Calu3 (cell line): ENCODE data around the gene SH2D3A. TPM values are rescaled to one million over a fixed set of nuclear protein-coding genes. Genes with fewer than 3 reads are reported as not detected.

ENCODE experiments used
- BruUV-seq: library from RNA; stranded (reverse); fragments of 400-500 nt; replicated peaks from 2 replicates; lab custom pipeline; 2021; lab: Mats Ljungman, UMichigan
- CTCF ChIA-PET: fragments of 300-600 bp; sonication (Branson Sonifier 250); formaldehyde crosslinking; loops from one replicate; lab custom pipeline; 2022; ENCODE audit warnings: antibody characterized with exemption; lab: Charles Lee
- DNase-seq: peaks from one replicate; pipeline ENCODE4 v3.0.0; 2022
- H3K27ac Mint-ChIP-seq: one replicate; pipeline ENCODE4 v1.8.0; 2022; ENCODE audit warnings: mixed read lengths; ENCODE audit not compliant: unreplicated experiment
- H3K27me3 Mint-ChIP-seq: one replicate; pipeline ENCODE4 v1.8.0; 2022; ENCODE audit warnings: mixed read lengths; ENCODE audit not compliant: unreplicated experiment
- H3K36me3 Mint-ChIP-seq: one replicate; pipeline ENCODE4 v1.8.0; 2022; ENCODE audit warnings: mild to moderate bottlenecking, moderate library complexity, mixed read lengths; ENCODE audit not compliant: insufficient read depth, unreplicated experiment
- H3K4me1 Mint-ChIP-seq: one replicate; pipeline ENCODE4 v1.8.0; 2022; ENCODE audit warnings: mild to moderate bottlenecking, low read depth, mixed read lengths; ENCODE audit not compliant: unreplicated experiment
- H3K4me3 Mint-ChIP-seq: one replicate; pipeline ENCODE4 v1.8.0; 2022; ENCODE audit warnings: mild to moderate bottlenecking, low read depth, moderate library complexity, mixed read lengths; ENCODE audit not compliant: unreplicated experiment
- H3K9me3 Mint-ChIP-seq: one replicate; pipeline ENCODE4 v1.8.0; 2022; ENCODE audit warnings: low read depth, mixed read lengths; ENCODE audit not compliant: unreplicated experiment
- intact Hi-C: fragments of 100-400 bp; cut with micrococcal nuclease; formaldehyde crosslinking; loops from one replicate; pipeline ENCODE4 v1.10.0; 2022; ENCODE audit not compliant: unreplicated experiment
- total RNA-seq: library from RNA; stranded (reverse); gene quantifications from 2 replicates; pipeline ENCODE4 v1.2.3, GENCODE V29; 2022
- TF ChIP-seq, protein P1 (sequence below): fragments of 200-600 bp; IDR thresholded peaks from one replicate; pipeline ENCODE4 v1.8.0; 2022; ENCODE audit warnings: antibody characterized with exemption; ENCODE audit not compliant: unreplicated experiment

Gene SH2D3A
- total RNA-seq, 1 experiment from 2014 or later, result 64.0 TPM

DNA sequence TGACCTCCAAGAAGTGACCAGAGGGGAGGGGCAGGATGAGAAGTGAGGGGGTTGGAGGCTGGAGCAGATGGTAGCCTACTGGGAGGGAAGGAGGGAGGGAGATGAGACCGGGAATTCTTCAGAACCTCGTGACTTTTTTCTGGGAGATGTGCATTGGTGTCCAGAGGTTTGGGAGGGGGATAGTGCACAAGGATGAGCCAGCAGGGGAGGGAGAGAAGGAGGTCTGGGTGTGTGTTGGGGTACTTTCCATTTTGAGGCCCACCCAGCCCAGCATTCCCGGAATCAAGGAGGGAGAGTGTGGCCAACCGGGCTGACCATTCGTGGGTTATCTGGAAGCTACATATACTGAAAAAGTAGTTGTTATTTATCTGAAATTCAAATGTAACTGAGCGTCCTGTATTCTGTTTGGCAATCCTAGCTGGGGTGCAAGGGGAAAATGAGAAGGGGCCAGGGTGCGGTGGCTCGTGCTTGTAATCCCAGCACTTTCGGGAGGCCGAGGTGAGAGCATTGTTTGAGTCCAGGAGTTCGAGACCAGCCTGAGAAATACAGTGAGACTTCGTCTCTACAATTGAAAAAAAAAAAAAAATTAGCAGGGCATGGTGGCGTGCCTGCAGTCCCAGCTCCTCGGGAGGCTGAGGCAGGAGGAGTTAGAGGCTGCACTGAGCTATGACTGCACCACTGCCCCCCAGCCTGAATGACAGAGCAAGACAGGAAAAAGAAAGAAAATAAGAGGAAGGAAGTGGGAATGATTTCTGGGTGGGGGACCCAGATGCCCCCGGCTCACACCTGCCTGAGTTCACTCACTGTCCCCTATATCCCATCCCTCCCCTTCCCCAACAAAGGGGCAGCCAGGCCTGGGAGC is 42.4 kb downstream of the SH2D3A start:
- H3K27ac Mint-ChIP-seq, result no peak overlapping the region
- CTCF ChIA-PET, result interaction anchor here (0.6 kb wide), 2 partner anchors 20 to 73 kb away, joined by 4 to 5 read pairs; no protein-coding TSS in a partner anchor
- no TSS peak for BruUV-seq
- DNase-seq, result no peak
- intact Hi-C loops, result no loop called here
- H3K4me1 Mint-ChIP-seq, result peaks cover 57% of the 10 kb centered on the region
- H3K27me3 Mint-ChIP-seq, result no peaks in the 10 kb centered on the region
- TF ChIP-seq, protein P1, sequence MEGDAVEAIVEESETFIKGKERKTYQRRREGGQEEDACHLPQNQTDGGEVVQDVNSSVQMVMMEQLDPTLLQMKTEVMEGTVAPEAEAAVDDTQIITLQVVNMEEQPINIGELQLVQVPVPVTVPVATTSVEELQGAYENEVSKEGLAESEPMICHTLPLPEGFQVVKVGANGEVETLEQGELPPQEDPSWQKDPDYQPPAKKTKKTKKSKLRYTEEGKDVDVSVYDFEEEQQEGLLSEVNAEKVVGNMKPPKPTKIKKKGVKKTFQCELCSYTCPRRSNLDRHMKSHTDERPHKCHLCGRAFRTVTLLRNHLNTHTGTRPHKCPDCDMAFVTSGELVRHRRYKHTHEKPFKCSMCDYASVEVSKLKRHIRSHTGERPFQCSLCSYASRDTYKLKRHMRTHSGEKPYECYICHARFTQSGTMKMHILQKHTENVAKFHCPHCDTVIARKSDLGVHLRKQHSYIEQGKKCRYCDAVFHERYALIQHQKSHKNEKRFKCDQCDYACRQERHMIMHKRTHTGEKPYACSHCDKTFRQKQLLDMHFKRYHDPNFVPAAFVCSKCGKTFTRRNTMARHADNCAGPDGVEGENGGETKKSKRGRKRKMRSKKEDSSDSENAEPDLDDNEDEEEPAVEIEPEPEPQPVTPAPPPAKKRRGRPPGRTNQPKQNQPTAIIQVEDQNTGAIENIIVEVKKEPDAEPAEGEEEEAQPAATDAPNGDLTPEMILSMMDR, result no peak
- no peak overlapping the region for H3K4me3 Mint-ChIP-seq
- H3K9me3 Mint-ChIP-seq, result no peaks in the 10 kb centered on the region
- peaks cover 22% of the 10 kb centered on the region for H3K36me3 Mint-ChIP-seq

DNA sequence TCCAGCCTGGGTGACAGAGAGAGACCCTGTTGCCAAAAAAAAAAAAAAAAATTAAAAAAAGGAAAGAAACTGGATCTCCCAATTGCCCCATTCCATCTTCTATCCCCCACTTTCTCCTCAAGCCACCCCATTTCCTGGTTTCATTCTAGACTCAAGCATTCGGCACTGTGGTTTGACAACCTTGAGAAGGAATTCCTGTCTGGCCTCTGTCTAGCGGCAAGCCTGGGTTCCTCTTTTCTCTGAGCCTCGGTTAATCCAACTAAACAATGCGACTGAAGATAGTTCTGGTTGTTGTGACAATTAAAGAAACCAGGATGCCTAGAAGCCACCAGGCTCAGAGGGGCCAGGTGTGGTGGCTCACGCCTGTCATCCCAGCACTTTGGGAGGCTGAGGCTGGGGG is 43.5 kb downstream of the SH2D3A start:
- TF ChIP-seq, protein P1, result no peak
- Mint-ChIP-seq H3K4me3 (peak overlapping the region; percentile 50), H3K4me1 (peaks cover 64% of the 10 kb centered on the region), H3K27me3 (no peaks in the 10 kb centered on the region), H3K9me3 (no peaks in the 10 kb centered on the region), H3K27ac (peak overlapping the region; percentile 86), H3K36me3 (peaks cover 33% of the 10 kb centered on the region)
- CTCF ChIA-PET, result interaction anchor here (0.6 kb wide), 2 partner anchors 74 to 172 kb away, joined by 3 to 5 read pairs; no protein-coding TSS in a partner anchor
- no TSS peak for BruUV-seq
- DNase-seq, result no peak
- intact Hi-C loops, result no loop called here

DNA sequence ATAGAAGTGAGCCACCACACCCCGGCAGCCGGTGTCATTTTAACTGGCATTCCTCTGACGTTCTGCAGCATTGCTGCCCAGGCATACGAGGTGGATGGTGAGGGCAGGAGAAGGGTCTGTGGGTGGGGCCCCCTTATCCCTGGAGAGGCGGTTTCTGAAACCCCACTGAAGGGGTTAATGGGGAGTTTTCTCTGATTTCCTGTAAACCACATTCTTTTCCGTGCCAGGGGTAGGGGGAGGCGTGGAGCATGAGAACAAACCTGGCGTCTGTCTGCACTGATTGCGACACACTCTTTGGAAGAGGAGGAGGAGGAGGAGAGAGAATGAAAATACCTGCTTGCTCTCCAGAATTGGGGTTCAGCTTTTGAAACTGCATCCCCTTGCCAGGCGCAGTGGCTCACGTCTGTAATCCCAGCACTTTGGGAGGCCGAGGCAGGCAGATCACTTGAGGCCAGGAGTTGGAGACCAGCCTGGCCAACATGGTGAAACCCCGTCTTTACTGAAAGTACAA is 44.1 kb downstream of the SH2D3A start:
- BruUV-seq, result no TSS peak
- H3K4me1 Mint-ChIP-seq, result peaks cover 59% of the 10 kb centered on the region
- TF ChIP-seq, protein P1, result no peak
- DNase-seq, result peak; percentile 58
- no peaks in the 10 kb centered on the region for H3K9me3 Mint-ChIP-seq
- peaks cover 29% of the 10 kb centered on the region for H3K36me3 Mint-ChIP-seq
- H3K27me3 Mint-ChIP-seq, result no peaks in the 10 kb centered on the region
- H3K27ac Mint-ChIP-seq, result peak overlapping the region; percentile 86
- intact Hi-C loops, result no loop called here
- peak overlapping the region; percentile 50 for H3K4me3 Mint-ChIP-seq
- CTCF ChIA-PET, result interaction anchor here (0.6 kb wide), 1 partner anchor 171 kb away, joined by 3 read pairs; no protein-coding TSS in a partner anchor

DNA sequence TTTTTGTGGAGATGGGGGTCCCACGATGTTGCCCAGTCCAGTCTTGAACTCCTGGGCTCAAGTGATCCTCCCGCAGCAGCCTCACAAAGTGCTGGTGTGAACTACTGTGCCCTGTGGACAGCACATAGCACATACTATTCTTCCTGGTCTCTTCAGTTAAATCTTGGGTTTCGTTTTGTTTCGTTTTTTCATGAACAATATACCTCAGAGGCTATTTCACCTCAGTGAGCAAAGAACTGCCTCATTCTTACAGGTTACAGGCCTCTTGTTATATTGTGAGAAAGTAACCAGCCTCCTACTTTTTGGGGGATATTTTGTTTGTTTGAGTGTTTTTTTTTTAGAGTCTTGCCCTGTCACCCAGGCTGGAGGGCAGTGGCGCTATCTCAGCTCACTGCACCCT is 45.5 kb downstream of the SH2D3A start:
- intact Hi-C loops, result no loop called here
- Mint-ChIP-seq H3K27me3 (no peaks in the 10 kb centered on the region), H3K36me3 (peaks cover 40% of the 10 kb centered on the region), H3K4me1 (peaks cover 71% of the 10 kb centered on the region), H3K4me3 (no peak overlapping the region), H3K27ac (peak overlapping the region; percentile 72), H3K9me3 (peaks cover 4% of the 10 kb centered on the region)
- BruUV-seq, result no TSS peak
- TF ChIP-seq, protein P1, result no peak
- CTCF ChIA-PET, result no interaction called here
- DNase-seq, result no peak
